NCI-H748 (cell line): ENCODE results near the gene LORICRIN.

ENCODE experiments used
- DNase-seq: peaks from one replicate; lab custom pipeline; 2025; ENCODE audit not compliant: unreplicated experiment; lab: John Stamatoyannopoulos, UW

The LORICRIN gene

GRCh38 chr1:153293851-153294250 is 34.4 kb downstream of the LORICRIN start:
- DNase-seq, result no peak

GRCh38 chr1:153302308-153302707 is 42.8 kb downstream of the LORICRIN start:
- no peak for DNase-seq

- DNase-seq, result no peak
Measured at GRCh38 chr1:153305682-153306081, 46.2 kb downstream of the LORICRIN start.

GRCh38 chr1:153306303-153307220 is 47.1 kb downstream of the LORICRIN start:
- no peak for DNase-seq

GRCh38 chr1:153307221-153307600 is 47.7 kb downstream of the LORICRIN start:
- no peak for DNase-seq

- DNase-seq, result no peak
Measured at GRCh38 chr1:153308540-153308939, 49.1 kb downstream of the LORICRIN start.

GRCh38 chr1:153309441-153309840 is 50.0 kb downstream of the LORICRIN start:
- DNase-seq, result no peak

- no peak for DNase-seq
Measured at GRCh38 chr1:153310526-153310925, 51.0 kb downstream of the LORICRIN start.
